IPS-NIHi7 (cell line): ENCODE data around the gene TLNRD1.

ENCODE experiments used
- DNase-seq: peaks from one replicate; pipeline ENCODE4 v3.0.0; 2012; ENCODE audit warnings: mixed read lengths; ENCODE audit errors: extremely low spot score

The TLNRD1 gene

DNA sequence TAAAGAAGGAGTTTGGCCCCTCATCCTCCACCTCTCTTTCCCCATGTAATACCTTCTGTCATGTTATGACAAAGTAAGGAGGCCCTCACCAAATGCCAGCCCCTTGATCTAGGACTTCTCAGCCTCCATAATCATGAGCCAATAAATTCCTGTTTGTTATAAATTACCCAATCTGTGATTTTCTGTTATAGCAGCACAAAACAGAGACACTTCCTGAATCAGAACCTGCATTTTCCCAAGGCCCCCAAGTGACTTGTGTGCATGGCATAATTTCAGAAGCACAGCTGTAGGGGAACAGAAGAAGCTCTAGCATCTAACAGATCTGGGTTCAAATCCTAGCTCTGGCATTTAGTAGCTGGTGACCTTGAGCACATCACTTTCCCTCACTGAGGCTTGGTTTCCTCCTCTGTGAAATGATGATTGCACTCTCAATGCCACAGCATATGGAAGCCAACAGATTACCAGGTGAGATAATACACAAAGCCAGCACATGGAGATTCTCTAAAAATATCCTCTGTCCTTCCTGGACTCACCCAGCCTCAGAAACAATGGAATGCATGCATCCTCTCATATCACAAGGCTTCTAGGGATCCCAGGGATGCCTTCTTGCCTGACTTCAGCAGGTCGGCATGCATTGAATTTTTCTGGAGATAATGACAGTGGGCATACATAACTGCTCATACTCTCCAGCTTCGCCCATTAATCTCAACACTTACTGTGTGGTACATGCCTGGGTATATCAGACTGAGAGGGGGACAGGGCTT lies 26.3 kb downstream of the TLNRD1 start:
- no peak for DNase-seq

- no peak for DNase-seq
Measured at GRCh38 chr15:81029414-81030300, 28.9 kb downstream of the TLNRD1 start.

DNA sequence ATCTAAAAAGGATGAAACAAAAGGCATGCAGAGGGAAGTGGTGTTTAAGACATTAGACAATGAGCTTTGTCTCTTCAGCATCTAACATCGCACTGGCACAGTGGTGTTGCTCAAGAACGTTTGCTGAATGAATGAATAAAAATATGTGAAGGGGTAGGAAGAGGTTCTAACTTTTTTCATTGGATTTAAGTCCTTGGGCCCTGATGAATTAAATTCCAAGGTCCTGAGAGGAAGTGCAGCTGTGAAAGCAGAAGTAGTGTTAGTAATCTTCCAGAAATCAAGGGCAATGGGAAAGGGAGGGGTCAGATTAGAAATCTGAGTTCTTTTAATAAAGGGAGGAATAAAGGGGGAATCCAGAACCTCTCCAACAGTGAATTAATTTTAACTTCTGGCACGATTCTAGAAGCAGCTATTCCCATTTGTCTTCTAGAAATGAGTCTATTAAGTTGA lies 29.6 kb downstream of the TLNRD1 start:
- no peak for DNase-seq

GRCh38 chr15:81031203-81031602 lies 30.5 kb downstream of the TLNRD1 start:
- DNase-seq: no peak

- DNase-seq: no peak
Measured at GRCh38 chr15:81032355-81032754, 31.6 kb downstream of the TLNRD1 start.

DNA sequence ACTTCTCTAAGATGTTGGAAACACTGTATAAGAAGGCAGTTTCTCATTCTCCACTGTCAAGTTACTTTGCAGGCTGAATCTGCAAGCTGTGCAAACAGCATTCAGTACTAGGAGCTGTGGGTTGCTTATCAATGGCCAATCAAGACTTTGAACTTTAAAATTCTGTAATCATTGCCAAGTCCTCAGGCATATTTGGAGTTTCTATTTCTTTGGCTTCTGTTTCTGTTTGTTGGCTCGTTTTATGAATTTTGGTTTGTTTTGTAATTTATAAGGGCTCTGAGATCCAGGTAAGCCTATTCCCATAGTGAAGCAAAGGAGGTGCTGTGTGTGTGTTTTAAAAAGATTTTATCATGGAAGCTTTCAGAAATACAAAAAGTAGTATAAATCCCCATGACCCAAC lies 32.1 kb downstream of the TLNRD1 start:
- DNase-seq: no peak

- no peak for DNase-seq
Measured at GRCh38 chr15:81033508-81033907, 32.8 kb downstream of the TLNRD1 start.

DNA sequence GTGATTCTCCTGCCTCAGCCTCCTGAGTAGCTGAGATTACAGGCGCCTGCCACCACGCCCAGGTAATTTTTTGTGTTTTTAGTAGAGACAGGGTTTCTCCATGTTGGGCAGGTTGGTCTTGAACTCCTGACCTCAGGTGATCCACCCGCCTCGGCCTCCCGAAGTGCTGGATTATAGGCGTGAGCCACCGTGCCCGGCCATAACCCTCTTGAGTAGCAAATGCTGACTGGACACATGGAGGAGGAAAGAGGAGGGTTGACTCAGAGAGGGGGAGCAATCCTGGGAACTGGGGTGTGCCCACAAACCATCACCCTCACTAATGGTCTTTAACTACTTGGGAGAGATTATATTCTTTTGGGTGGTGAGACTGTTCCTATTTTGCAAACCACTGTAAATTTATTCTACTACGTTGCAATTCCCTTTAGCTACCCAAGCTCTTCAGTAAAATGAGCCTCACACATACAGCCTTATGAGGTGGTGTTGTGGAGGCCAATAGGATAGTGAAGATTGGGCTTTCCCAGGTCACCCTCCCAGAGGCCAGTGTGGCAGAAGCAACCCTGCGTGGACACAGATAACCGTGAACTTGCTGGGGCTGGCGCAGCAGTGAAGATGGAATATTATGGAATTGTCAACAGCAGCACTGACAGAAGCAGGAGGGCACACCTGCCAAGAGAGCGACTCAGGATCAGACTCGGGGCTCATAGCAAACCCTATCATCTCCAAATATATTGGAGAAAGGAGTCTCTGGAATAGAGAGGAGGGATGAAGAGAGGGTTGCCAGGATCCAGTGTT lies 37.4 kb downstream of the TLNRD1 start:
- no peak for DNase-seq

DNA sequence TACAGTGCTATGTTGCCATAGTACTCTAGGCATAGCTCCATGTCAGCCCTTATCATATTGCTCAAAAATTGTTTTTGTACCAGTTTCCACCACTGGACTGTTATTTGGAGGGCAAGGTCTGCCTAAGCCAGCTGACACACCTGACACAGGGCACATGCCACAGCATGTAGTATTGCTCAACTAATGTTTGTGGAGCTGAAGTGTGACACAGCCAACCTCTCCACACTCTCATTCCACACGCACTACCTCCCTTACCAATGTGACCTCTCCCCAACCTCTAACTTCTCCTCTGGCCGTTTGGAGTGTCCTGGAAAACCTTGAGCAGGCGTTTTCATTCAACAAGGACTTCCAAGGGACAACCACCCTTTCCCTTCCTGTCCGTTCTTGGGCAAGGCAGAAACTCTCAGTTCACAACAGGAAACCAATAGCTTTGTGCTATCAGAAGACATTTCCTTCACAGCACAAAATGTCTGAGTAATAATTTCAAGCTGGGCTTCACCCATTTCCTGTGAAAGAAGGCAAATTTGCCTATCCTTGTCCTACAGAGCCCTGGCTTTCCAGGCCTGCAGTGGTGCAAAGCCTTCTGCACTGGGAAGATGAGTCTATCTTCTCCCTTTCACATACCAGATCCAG lies 38.4 kb downstream of the TLNRD1 start:
- no peak for DNase-seq

DNA sequence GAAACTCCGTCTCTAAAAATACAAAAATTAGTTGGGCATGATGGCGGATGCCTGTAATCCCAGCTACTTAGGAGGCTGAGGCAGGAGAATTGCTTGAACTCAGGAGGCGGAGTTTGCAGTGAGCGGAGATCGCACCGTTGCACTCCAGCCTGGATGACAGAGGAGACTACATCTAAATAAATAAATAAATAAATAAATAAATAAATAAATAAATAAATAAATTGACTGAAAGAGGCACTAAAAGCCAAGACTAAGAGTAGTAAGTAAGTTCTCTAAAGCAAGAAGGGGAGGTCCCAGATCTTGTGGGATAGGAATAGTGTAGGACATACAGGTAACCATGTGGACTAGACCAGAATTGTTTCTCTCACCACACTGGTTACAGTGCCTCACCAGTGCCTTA lies 40.0 kb downstream of the TLNRD1 start:
- no peak for DNase-seq

- DNase-seq: no peak
Measured at GRCh38 chr15:81043281-81043934, 42.7 kb downstream of the TLNRD1 start.

DNA sequence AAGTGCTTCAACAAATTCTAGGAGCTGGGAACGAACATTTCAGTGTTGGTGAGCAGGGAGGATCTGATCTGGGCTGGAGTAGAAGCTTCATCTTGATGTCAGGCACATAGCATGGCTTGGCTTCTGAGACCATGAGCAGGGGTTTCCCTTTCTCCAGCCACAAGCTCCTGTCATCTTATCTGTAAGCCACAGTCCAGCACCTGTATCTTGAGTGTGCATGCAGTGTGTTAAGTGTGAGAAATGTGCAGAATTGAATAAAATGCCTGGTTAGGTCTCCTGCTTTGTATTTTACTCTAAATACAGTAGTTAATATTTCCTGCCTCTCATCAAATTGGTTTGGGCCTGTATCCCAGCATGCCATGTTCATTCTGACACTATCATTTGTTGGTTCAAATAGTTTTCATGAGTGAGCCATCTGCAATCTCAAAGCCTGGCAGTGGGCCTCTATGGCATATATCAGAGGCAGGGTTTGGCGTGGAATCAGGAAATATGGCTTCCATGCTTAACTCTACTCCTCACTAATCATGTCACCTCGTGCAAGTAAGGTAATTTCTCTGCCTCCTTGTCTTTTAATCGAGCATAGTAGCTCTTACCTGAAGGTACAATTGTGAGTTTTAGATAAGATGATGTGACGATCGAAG lies 43.3 kb downstream of the TLNRD1 start:
- DNase-seq: no peak

DNA sequence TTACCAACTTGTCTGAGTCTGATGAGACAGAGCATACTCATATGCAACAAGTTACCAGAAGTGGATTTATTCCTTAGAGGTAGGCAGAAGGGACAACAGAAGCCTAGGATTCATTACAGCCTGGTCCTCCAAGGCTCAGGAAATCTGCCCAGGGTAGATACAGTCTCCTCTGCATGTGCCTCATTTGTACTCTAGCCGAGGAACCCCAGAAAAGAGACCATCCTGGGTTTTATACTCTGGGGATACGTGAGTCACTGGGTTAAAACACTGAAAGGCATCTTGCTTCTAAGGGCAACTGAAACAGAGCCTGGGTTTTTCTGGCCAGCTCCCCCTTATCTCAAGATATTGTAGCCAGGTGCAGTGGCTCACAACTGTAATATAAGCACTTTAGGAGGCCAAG lies 45.6 kb downstream of the TLNRD1 start:
- no peak for DNase-seq

DNA sequence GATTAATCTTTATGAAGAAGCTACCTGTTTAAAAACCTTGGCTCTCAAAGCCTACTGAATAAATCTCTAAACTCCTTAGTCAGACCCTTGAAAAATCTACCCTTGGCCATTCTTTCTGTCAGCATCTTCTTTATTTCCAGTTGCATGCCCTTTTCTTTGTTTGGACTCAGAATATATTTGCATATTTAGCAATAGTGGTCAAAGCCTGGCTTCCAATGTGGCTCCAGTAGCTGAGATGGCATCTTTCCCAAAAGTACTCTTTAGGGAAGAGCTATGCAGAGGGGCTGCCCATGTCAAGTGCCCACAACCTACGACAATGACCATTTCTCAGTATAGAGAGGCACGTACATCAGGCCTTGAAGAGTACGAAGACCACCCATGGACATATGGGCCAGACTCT lies 47.2 kb downstream of the TLNRD1 start:
- DNase-seq: no peak

- DNase-seq: no peak
Measured at GRCh38 chr15:81049835-81050234, 49.1 kb downstream of the TLNRD1 start.

DNA sequence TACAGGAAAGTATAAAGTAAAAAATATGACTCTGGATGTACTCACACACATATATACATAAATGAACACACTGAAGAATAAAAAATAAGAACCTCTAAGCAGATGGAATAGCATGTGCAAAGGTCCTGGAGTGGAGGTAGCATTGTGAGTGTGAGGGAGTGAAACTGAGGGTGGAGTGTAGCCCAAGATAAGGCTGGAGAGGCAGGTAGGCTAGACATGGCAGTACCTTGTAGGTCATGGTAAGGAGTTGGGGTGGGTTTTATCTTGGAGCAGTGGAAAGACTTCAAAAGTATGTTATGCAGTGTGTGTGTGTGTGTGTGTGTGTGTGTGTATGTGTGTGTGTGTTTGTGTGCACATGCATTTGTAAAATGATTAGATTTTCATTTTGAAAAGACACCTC lies 49.5 kb downstream of the TLNRD1 start:
- no peak for DNase-seq

GRCh38 chr15:81050805-81051204 lies 50.1 kb downstream of the TLNRD1 start:
- no peak for DNase-seq

DNA sequence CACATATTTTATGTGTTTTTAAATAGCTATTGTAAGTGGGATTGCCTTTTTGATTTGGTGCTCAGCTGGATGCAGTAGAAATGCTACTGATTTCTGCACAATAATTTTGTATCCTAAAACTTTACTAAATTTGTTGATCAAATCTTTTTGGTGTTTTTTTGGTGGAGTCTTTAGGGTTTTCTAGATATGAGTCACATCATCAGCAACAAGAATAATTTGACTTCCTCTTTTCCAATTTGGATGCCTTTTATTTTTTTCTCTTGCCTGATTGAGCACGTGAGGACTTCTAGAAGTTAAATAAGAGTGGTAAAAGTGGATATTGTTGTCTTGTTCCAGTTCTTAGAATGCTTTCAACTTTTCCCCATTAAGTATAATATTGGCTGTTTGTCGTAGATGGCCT lies 51.3 kb downstream of the TLNRD1 start:
- no peak for DNase-seq

DNA sequence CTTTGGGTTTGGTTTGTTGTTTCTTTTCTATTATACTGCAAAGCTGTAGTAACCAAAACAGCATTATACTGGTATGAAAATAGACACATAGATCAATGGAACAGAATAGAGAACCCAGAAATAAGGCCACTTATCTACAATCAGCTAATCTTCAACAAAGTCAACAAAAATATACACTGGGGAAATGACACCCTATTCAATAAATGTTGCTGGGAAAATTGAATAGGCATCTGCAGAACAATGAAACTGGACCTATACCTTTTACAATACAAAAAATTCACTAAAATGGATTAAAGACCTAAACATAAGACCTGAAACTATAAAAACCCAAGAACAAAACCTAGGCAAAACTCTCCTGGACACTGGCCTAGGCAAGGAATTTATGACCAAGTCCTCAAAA lies 52.9 kb downstream of the TLNRD1 start:
- DNase-seq: no peak

DNA sequence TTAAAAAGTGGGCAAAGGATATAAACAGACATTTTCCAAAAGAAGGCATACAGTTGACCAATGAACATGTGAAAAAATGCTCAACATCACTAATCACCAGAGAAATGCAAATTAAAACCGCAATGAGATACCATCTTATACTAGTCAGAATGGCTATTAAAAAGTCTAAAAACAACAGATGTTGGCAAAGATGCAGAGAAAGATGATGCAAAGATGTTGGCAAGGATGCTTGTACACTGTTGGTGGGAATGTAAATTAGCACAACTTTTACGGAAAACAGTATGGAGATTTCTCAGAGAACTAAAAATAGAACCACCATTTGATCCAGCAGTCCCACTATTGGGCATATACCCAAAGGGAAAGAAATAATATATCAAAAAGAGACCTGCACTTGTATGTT lies 53.5 kb downstream of the TLNRD1 start:
- DNase-seq: no peak
